WTC11 (cell line): ENCODE measurements around the gene HFM1.

Source experiments
- CREB1 ChIP-seq: sonication (generic); formaldehyde crosslinking; IDR thresholded peaks from 2 replicates; pipeline ENCODE4 v1.8.0; 2023; ENCODE audit warnings: mild to moderate bottlenecking, missing genetic modification reagents
- GABPB1 ChIP-seq: sonication (generic); formaldehyde crosslinking; IDR thresholded peaks from 2 replicates; pipeline ENCODE4 v1.8.1; 2023; ENCODE audit warnings: mild to moderate bottlenecking, missing genetic modification reagents
- NR2C2 ChIP-seq: sonication (generic); formaldehyde crosslinking; IDR thresholded peaks from 2 replicates; pipeline ENCODE4 v1.8.0; 2022; ENCODE audit warnings: mild to moderate bottlenecking, missing genetic modification reagents
- SMAD3 ChIP-seq: sonication (generic); formaldehyde crosslinking; IDR thresholded peaks from 2 replicates; pipeline ENCODE4 v1.8.0; 2022; ENCODE audit warnings: missing genetic modification reagents, mild to moderate bottlenecking, borderline replicate concordance
- SP1 ChIP-seq: sonication (generic); formaldehyde crosslinking; conservative IDR thresholded peaks from 2 replicates; pipeline ENCODE4 v1.8.1; 2022; ENCODE audit warnings: missing genetic modification reagents
- STAT6 ChIP-seq: sonication (generic); formaldehyde crosslinking; conservative IDR thresholded peaks from 2 replicates; pipeline ENCODE4 v1.8.1; 2023; ENCODE audit warnings: mild to moderate bottlenecking, low read depth, missing genetic modification reagents, moderate library complexity
- TF ChIP-seq, protein P1 (sequence below): fragments of 200-600 bp; IDR thresholded peaks from 2 replicates; pipeline ENCODE4 v1.8.0; 2022; ENCODE audit warnings: antibody characterized with exemption
- TF ChIP-seq, protein P2 (sequence below): sonication (generic); formaldehyde crosslinking; IDR thresholded peaks from 2 replicates; pipeline ENCODE4 v1.8.1; 2023; ENCODE audit warnings: mild to moderate bottlenecking, missing genetic modification reagents, borderline replicate concordance
- TF ChIP-seq, protein P3 (sequence below): sonication (generic); formaldehyde crosslinking; IDR thresholded peaks from 2 replicates; pipeline ENCODE4 v1.8.1; 2022; ENCODE audit warnings: missing genetic modification reagents, borderline replicate concordance

DNA sequence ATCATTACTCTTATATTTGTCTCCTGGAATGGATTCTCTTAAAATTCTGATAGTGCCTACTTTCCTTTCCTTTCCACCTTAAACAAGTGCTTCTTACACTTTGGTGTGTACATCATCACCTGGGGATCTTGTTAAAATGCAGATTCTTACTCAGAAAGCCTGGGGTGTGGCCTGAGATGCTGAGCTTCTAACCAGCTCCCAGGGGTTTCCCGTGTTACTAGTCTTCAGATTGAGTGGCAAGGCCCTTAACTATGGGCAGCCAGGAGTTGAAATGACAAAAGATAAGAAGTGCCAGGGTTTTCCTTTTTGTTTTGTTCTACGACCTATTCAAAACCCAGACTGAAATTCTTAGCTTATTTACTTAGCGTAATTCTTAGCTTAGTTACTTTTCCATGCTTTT, 159.2 kb downstream of the HFM1 start:
- TF ChIP-seq, protein P1, sequence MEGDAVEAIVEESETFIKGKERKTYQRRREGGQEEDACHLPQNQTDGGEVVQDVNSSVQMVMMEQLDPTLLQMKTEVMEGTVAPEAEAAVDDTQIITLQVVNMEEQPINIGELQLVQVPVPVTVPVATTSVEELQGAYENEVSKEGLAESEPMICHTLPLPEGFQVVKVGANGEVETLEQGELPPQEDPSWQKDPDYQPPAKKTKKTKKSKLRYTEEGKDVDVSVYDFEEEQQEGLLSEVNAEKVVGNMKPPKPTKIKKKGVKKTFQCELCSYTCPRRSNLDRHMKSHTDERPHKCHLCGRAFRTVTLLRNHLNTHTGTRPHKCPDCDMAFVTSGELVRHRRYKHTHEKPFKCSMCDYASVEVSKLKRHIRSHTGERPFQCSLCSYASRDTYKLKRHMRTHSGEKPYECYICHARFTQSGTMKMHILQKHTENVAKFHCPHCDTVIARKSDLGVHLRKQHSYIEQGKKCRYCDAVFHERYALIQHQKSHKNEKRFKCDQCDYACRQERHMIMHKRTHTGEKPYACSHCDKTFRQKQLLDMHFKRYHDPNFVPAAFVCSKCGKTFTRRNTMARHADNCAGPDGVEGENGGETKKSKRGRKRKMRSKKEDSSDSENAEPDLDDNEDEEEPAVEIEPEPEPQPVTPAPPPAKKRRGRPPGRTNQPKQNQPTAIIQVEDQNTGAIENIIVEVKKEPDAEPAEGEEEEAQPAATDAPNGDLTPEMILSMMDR: no peak
- TF ChIP-seq STAT6 (CRISPR knock-in tag): no peak
- no peak for TF ChIP-seq SMAD3 (CRISPR knock-in tag)
- TF ChIP-seq, protein P2, sequence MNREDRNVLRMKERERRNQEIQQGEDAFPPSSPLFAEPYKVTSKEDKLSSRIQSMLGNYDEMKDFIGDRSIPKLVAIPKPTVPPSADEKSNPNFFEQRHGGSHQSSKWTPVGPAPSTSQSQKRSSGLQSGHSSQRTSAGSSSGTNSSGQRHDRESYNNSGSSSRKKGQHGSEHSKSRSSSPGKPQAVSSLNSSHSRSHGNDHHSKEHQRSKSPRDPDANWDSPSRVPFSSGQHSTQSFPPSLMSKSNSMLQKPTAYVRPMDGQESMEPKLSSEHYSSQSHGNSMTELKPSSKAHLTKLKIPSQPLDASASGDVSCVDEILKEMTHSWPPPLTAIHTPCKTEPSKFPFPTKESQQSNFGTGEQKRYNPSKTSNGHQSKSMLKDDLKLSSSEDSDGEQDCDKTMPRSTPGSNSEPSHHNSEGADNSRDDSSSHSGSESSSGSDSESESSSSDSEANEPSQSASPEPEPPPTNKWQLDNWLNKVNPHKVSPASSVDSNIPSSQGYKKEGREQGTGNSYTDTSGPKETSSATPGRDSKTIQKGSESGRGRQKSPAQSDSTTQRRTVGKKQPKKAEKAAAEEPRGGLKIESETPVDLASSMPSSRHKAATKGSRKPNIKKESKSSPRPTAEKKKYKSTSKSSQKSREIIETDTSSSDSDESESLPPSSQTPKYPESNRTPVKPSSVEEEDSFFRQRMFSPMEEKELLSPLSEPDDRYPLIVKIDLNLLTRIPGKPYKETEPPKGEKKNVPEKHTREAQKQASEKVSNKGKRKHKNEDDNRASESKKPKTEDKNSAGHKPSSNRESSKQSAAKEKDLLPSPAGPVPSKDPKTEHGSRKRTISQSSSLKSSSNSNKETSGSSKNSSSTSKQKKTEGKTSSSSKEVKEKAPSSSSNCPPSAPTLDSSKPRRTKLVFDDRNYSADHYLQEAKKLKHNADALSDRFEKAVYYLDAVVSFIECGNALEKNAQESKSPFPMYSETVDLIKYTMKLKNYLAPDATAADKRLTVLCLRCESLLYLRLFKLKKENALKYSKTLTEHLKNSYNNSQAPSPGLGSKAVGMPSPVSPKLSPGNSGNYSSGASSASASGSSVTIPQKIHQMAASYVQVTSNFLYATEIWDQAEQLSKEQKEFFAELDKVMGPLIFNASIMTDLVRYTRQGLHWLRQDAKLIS (CRISPR knock-in tag): no peak
- TF ChIP-seq CREB1 (CRISPR knock-in tag): no peak
- TF ChIP-seq SP1 (CRISPR knock-in tag): no peak
- no peak for TF ChIP-seq NR2C2 (CRISPR knock-in tag)
- no peak for TF ChIP-seq GABPB1
- TF ChIP-seq, protein P3, sequence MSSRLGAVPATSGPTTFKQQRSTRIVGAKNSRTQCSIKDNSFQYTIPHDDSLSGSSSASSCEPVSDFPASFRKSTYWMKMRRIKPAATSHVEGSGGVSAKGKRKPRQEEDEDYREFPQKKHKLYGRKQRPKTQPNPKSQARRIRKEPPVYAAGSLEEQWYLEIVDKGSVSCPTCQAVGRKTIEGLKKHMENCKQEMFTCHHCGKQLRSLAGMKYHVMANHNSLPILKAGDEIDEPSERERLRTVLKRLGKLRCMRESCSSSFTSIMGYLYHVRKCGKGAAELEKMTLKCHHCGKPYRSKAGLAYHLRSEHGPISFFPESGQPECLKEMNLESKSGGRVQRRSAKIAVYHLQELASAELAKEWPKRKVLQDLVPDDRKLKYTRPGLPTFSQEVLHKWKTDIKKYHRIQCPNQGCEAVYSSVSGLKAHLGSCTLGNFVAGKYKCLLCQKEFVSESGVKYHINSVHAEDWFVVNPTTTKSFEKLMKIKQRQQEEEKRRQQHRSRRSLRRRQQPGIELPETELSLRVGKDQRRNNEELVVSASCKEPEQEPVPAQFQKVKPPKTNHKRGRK (CRISPR knock-in tag): no peak
